Activated CD4-positive, alpha-beta T cell treated with anti-CD3 and anti-CD28 coated beads, Interleukin-2, amount 50 U/mL, for 4 hours (primary cell): ENCODE results near the gene MAN2A1.
"Not testable (repeated sequence)": the region's sequence is repeated elsewhere in the genome, so short reads cannot be mapped to it uniquely, and the experiment has no call there.

Experiments
- DNase-seq, 2 experiments: peaks; one replicate each; pipeline ENCODE4 v3.0.0-alpha.2; 2020

The MAN2A1 gene

GRCh38 chr5:109876941-109877669 lies 187.4 kb downstream of the MAN2A1 start:
- no peak for DNase-seq

GRCh38 chr5:109877670-109878045 lies 187.9 kb downstream of the MAN2A1 start:
- DNase-seq: no peak

GRCh38 chr5:109878887-109879286 lies 189.2 kb downstream of the MAN2A1 start:
- no peak for DNase-seq

GRCh38 chr5:109880907-109881685 lies 191.4 kb downstream of the MAN2A1 start:
- no peak for DNase-seq

GRCh38 chr5:109882546-109882945 lies 192.8 kb downstream of the MAN2A1 start:
- no peak for DNase-seq

- DNase-seq: no peak
These were observed 194.9 kb downstream of the MAN2A1 start for GRCh38 chr5:109884676-109885075.

- DNase-seq: no peak
These were observed 195.5 kb downstream of the MAN2A1 start for GRCh38 chr5:109885205-109885604.

- no peak for DNase-seq
These were observed 199.3 kb downstream of the MAN2A1 start for GRCh38 chr5:109888989-109889388.

GRCh38 chr5:109893271-109893670 lies 203.5 kb downstream of the MAN2A1 start:
- not testable (repeated sequence) for DNase-seq

- DNase-seq: no peak
These were observed 208.8 kb downstream of the MAN2A1 start for GRCh38 chr5:109898269-109899162.

GRCh38 chr5:109899163-109899535 lies 209.4 kb downstream of the MAN2A1 start:
- DNase-seq: no peak

GRCh38 chr5:109900461-109900860 lies 210.7 kb downstream of the MAN2A1 start:
- DNase-seq: no peak

GRCh38 chr5:109900911-109901627 lies 211.3 kb downstream of the MAN2A1 start:
- no peak for DNase-seq

- DNase-seq: no peak
These were observed 211.9 kb downstream of the MAN2A1 start for GRCh38 chr5:109901628-109901981.

GRCh38 chr5:109903061-109903460 lies 213.3 kb downstream of the MAN2A1 start:
- DNase-seq: no peak

GRCh38 chr5:109905906-109906305 lies 216.2 kb downstream of the MAN2A1 start:
- DNase-seq: no peak

- no peak for DNase-seq
These were observed 217.5 kb downstream of the MAN2A1 start for GRCh38 chr5:109907189-109907588.

GRCh38 chr5:109907731-109908130 lies 218.0 kb downstream of the MAN2A1 start:
- DNase-seq: no peak

- no peak for DNase-seq
These were observed 218.6 kb downstream of the MAN2A1 start for GRCh38 chr5:109908366-109908765.

- no peak for DNase-seq
These were observed 221.1 kb downstream of the MAN2A1 start for GRCh38 chr5:109910874-109911273.

GRCh38 chr5:109911731-109912130 lies 222.0 kb downstream of the MAN2A1 start:
- no peak for DNase-seq

GRCh38 chr5:109914906-109915305 lies 225.2 kb downstream of the MAN2A1 start:
- DNase-seq: no peak
